ENCODE results near the gene C16orf89.

Gene C16orf89

GRCh38 chr16:5027575-5028235, 38.1 kb downstream of the C16orf89 start:
- no peak for FAIRE-seq

GRCh38 chr16:5027086-5027485, 38.7 kb downstream of the C16orf89 start:
- no peak for FAIRE-seq

GRCh38 chr16:5026664-5027063, 39.1 kb downstream of the C16orf89 start:
- FAIRE-seq, result no peak

GRCh38 chr16:5025171-5025632, 40.6 kb downstream of the C16orf89 start:
- no peak for FAIRE-seq

- FAIRE-seq, result no peak
Measured at GRCh38 chr16:5024632-5025031, 41.1 kb downstream of the C16orf89 start.

- no peak for FAIRE-seq
Measured at GRCh38 chr16:5022521-5022920, 43.2 kb downstream of the C16orf89 start.

GRCh38 chr16:5020551-5020950, 45.2 kb downstream of the C16orf89 start:
- FAIRE-seq, result no peak

GRCh38 chr16:5019775-5020174, 46.0 kb downstream of the C16orf89 start:
- FAIRE-seq, result no peak

- no peak for FAIRE-seq
Measured at GRCh38 chr16:5018793-5019192, 47.0 kb downstream of the C16orf89 start.

- no peak for FAIRE-seq
Measured at GRCh38 chr16:5017678-5017969, 48.1 kb downstream of the C16orf89 start.

GRCh38 chr16:5016967-5017677, 48.6 kb downstream of the C16orf89 start:
- FAIRE-seq, result no peak

- no peak for FAIRE-seq
Measured at GRCh38 chr16:5015887-5016286, 49.9 kb downstream of the C16orf89 start.

- FAIRE-seq, result no peak
Measured at GRCh38 chr16:5015351-5015750, 50.4 kb downstream of the C16orf89 start.

- FAIRE-seq, result no peak
Measured at GRCh38 chr16:5012887-5013286, 52.9 kb downstream of the C16orf89 start.

GRCh38 chr16:5011637-5012036, 54.1 kb downstream of the C16orf89 start:
- FAIRE-seq, result no peak

- no peak for FAIRE-seq
Measured at GRCh38 chr16:5010576-5011329, 55.0 kb downstream of the C16orf89 start.

GRCh38 chr16:5008311-5008731, 57.4 kb downstream of the C16orf89 start:
- FAIRE-seq, result no peak

GRCh38 chr16:5007256-5007655, 58.5 kb downstream of the C16orf89 start:
- no peak for FAIRE-seq

- no peak for FAIRE-seq
Measured at GRCh38 chr16:5006348-5007193, 59.2 kb downstream of the C16orf89 start.

- no peak for FAIRE-seq
Measured at GRCh38 chr16:5005916-5006315, 59.8 kb downstream of the C16orf89 start.

GRCh38 chr16:5004311-5004710, 61.4 kb downstream of the C16orf89 start:
- FAIRE-seq, result no peak

GRCh38 chr16:5003828-5004227, 61.9 kb downstream of the C16orf89 start:
- no peak for FAIRE-seq

- FAIRE-seq, result no peak
Measured at GRCh38 chr16:5003211-5003610, 62.5 kb downstream of the C16orf89 start.

Measured in A204.1 (cell line).